ENCODE data around the gene PLXND1.

DNA sequence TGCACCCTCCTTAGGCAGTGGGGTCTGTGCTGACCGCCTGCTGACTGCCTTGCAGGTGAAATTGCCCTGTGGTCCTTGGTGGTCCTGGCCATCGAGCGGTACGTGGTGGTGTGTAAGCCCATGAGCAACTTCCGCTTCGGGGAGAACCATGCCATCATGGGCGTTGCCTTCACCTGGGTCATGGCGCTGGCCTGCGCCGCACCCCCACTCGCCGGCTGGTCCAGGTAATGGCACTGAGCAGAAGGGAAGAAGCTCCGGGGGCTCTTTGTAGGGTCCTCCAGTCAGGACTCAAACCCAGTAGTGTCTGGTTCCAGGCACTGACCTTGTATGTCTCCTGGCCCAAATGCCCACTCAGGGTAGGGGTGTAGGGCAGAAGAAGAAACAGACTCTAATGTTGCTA, 75.7 kb downstream of the PLXND1 start:
- TF ChIP-seq POLR2AphosphoS5 (IDR thresholded peaks at IDR 0.05) (no peak), POLR2A (IDR thresholded peaks at IDR 0.05; ENCODE audit: low read depth) (no peak), EP300 (IDR thresholded peaks at IDR 0.05) (no peak)
- TF ChIP-seq, protein P1, sequence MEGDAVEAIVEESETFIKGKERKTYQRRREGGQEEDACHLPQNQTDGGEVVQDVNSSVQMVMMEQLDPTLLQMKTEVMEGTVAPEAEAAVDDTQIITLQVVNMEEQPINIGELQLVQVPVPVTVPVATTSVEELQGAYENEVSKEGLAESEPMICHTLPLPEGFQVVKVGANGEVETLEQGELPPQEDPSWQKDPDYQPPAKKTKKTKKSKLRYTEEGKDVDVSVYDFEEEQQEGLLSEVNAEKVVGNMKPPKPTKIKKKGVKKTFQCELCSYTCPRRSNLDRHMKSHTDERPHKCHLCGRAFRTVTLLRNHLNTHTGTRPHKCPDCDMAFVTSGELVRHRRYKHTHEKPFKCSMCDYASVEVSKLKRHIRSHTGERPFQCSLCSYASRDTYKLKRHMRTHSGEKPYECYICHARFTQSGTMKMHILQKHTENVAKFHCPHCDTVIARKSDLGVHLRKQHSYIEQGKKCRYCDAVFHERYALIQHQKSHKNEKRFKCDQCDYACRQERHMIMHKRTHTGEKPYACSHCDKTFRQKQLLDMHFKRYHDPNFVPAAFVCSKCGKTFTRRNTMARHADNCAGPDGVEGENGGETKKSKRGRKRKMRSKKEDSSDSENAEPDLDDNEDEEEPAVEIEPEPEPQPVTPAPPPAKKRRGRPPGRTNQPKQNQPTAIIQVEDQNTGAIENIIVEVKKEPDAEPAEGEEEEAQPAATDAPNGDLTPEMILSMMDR (IDR thresholded peaks at IDR 0.05): no peak
